H9 (cell line): ENCODE measurements around the gene TMEM187. TPM values are rescaled to one million over a fixed set of nuclear protein-coding genes. Genes with fewer than 3 reads are reported as not detected.

Experiments used
- DNase-seq: peaks from one replicate; pipeline ENCODE4 v3.0.0-alpha.2; 2017
- H2AFZ ChIP-seq: one replicate; pipeline ENCODE4 v1.6.1; 2013; ENCODE audit warnings: mild to moderate bottlenecking, low read length, control low read depth, moderate library complexity
- H2AK5ac ChIP-seq: 2 replicates; pipeline ENCODE4 v1.6.1; 2013; ENCODE audit warnings: low read length, control low read depth, mixed read lengths; ENCODE audit not compliant: insufficient read length
- H2BK120ac ChIP-seq: one replicate; pipeline ENCODE4 v1.6.1; 2013; ENCODE audit warnings: low read depth, mild to moderate bottlenecking, low read length, control low read depth, inconsistent platforms; ENCODE audit not compliant: poor library complexity, severe bottlenecking
- H2BK12ac ChIP-seq: 2 replicates; pipeline ENCODE4 v1.6.1; 2013; ENCODE audit warnings: low read length, control low read depth, mixed read lengths, low read depth; ENCODE audit not compliant: insufficient read length
- H2BK15ac ChIP-seq: 2 replicates; pipeline ENCODE4 v1.6.1; 2013; ENCODE audit warnings: low read depth, low read length, control low read depth
- H2BK20ac ChIP-seq: one replicate; pipeline ENCODE4 v1.6.1; 2013; ENCODE audit warnings: low read depth, mild to moderate bottlenecking, low read length, control low read depth, inconsistent platforms; ENCODE audit not compliant: poor library complexity, severe bottlenecking
- H2BK5ac ChIP-seq: 2 replicates; pipeline ENCODE4 v1.6.1; 2013; ENCODE audit warnings: low read length, control low read depth, mixed read lengths; ENCODE audit not compliant: insufficient read length
- H3K14ac ChIP-seq: 2 replicates; pipeline ENCODE4 v1.6.1; 2013; ENCODE audit warnings: low read length, control low read depth; ENCODE audit not compliant: insufficient read depth
- H3K18ac ChIP-seq: 2 replicates; pipeline ENCODE4 v1.6.1; 2013; ENCODE audit warnings: low read depth, mild to moderate bottlenecking, mixed read lengths, low read length, control low read depth; ENCODE audit not compliant: insufficient read length
- H3K23ac ChIP-seq: 2 replicates; pipeline ENCODE4 v1.6.1; 2013; ENCODE audit warnings: low read length, control low read depth, mixed read lengths, low read depth; ENCODE audit not compliant: insufficient read length
- H3K23me2 ChIP-seq: 2 replicates; pipeline ENCODE4 v1.6.1; 2013; ENCODE audit warnings: low read depth, mild to moderate bottlenecking, mixed read lengths, low read length, control low read depth; ENCODE audit not compliant: insufficient read length, poor library complexity, severe bottlenecking
- H3K27ac ChIP-seq: 2 replicates; pipeline ENCODE4 v1.5.1; 2013; ENCODE audit warnings: low read length, control low read depth, mixed read lengths, low read depth; ENCODE audit not compliant: insufficient read length
- H3K27me3 ChIP-seq: 2 replicates; pipeline ENCODE4 v1.6.1; 2013; ENCODE audit warnings: low read length, control low read depth, inconsistent platforms; ENCODE audit not compliant: insufficient read depth
- H3K4ac ChIP-seq: 2 replicates; pipeline ENCODE4 v1.6.1; 2013; ENCODE audit warnings: low read depth, mild to moderate bottlenecking, control low read depth, inconsistent platforms, low read length, moderate library complexity
- H3K4me1 ChIP-seq: 2 replicates; pipeline ENCODE4 v1.6.1; 2013; ENCODE audit warnings: low read length, control low read depth, inconsistent platforms; ENCODE audit not compliant: insufficient read depth
- H3K4me2 ChIP-seq: 2 replicates; pipeline ENCODE4 v1.6.1; 2013; ENCODE audit warnings: low read length, control low read depth, mixed read lengths; ENCODE audit not compliant: insufficient read length, insufficient read depth
- H3K56ac ChIP-seq: 2 replicates; pipeline ENCODE4 v1.6.1; 2013; ENCODE audit warnings: low read depth, mild to moderate bottlenecking, mixed read lengths, low read length, control low read depth; ENCODE audit not compliant: insufficient read length
- H3K79me1 ChIP-seq: 2 replicates; pipeline ENCODE4 v1.6.1; 2013; ENCODE audit warnings: low read depth, mild to moderate bottlenecking, moderate library complexity, low read length, control low read depth, inconsistent platforms; ENCODE audit not compliant: insufficient read depth, poor library complexity, severe bottlenecking
- H3K79me2 ChIP-seq: 2 replicates; pipeline ENCODE4 v1.6.1; 2013; ENCODE audit warnings: low read length, control low read depth, inconsistent platforms; ENCODE audit not compliant: insufficient read depth
- H3K9ac ChIP-seq: 2 replicates; pipeline ENCODE4 v1.6.1; 2013; ENCODE audit warnings: low read length, control low read depth, mixed read lengths; ENCODE audit not compliant: insufficient read length; ENCODE audit errors: extremely low read depth
- H3K9me3 ChIP-seq: one replicate; pipeline ENCODE4 v1.6.1; 2013; ENCODE audit warnings: low read depth, low read length, inconsistent platforms; ENCODE audit not compliant: control insufficient read depth
- H3T11ph ChIP-seq: one replicate; pipeline ENCODE4 v1.6.1; 2013; ENCODE audit warnings: mild to moderate bottlenecking, low read length, control low read depth, inconsistent platforms
- H4K20me1 ChIP-seq: one replicate; pipeline ENCODE4 v1.6.1; 2013; ENCODE audit not compliant: control insufficient read depth, insufficient read length, insufficient read depth
- H4K5ac ChIP-seq: 2 replicates; pipeline ENCODE4 v1.6.1; 2013; ENCODE audit warnings: low read depth, mild to moderate bottlenecking, mixed read lengths, low read length, control low read depth; ENCODE audit not compliant: insufficient read length
- H4K8ac ChIP-seq: replicated peaks from 2 replicates; pipeline ENCODE4 v1.6.1; 2013; ENCODE audit warnings: low read length, control low read depth, mixed read lengths, low read depth; ENCODE audit not compliant: insufficient read length
- H4K91ac ChIP-seq: 2 replicates; pipeline ENCODE4 v1.6.1; 2013; ENCODE audit warnings: low read depth, mild to moderate bottlenecking, moderate library complexity, mixed read lengths, low read length, control low read depth; ENCODE audit not compliant: insufficient read length
- H3K27ac Mint-ChIP-seq, 3 experiments: 2 replicates in 2 of 3; 3 replicates in 1 of 3; pipeline ENCODE4 v1.8.0; 2020 to 2021; ENCODE audit warnings: mixed read lengths in 3 of 3, mild to moderate bottlenecking in 1 of 3, moderate library complexity in 1 of 3
- H3K27me3 Mint-ChIP-seq: 2 replicates; pipeline ENCODE4 v1.8.0; 2021; ENCODE audit warnings: low read depth, mild to moderate bottlenecking, moderate library complexity, mixed read lengths
- H3K36me3 Mint-ChIP-seq, 3 experiments: 2 replicates in 2 of 3; 3 replicates in 1 of 3; pipeline ENCODE4 v1.8.0; 2020 to 2021; ENCODE audit warnings: low read depth in 3 of 3, mixed read lengths in 3 of 3; ENCODE audit not compliant: insufficient read depth in 1 of 3
- H3K4me1 Mint-ChIP-seq, 2 experiments: 2 replicates each; pipeline ENCODE4 v1.8.0; 2020; ENCODE audit warnings: mixed read lengths in 2 of 2
- H3K4me3 Mint-ChIP-seq, 2 experiments: 2 replicates in 1 of 2; 3 replicates in 1 of 2; pipeline ENCODE4 v1.8.0; 2020 to 2021; ENCODE audit warnings: mild to moderate bottlenecking in 2 of 2, mixed read lengths in 2 of 2, moderate library complexity in 1 of 2
- H3K9me3 Mint-ChIP-seq, 2 experiments: 2 replicates in 1 of 2; 3 replicates in 1 of 2; pipeline ENCODE4 v1.8.0; 2020; ENCODE audit warnings: mild to moderate bottlenecking in 2 of 2, mixed read lengths in 2 of 2, moderate library complexity in 1 of 2
- WGBS: extraction: QIAGEN DNeasy Blood & Tissue Kit; methylation state at CpG from one replicate; pipeline ENCODE4 v1.1.7; 2013; ENCODE audit warnings: missing lambda C conversion rate, low lambda C conversion rate, mixed read lengths; ENCODE audit not compliant: insufficient read length; ENCODE audit errors: extremely low coverage; 5-methylcytosine and 5-hydroxymethylcytosine counted together
- total RNA-seq: library from RNA; stranded (reverse); gene quantifications from 2 replicates; pipeline ENCODE4 v1.2.1, GENCODE V29; 2021
- TF ChIP-seq, protein P1 (sequence below): fragments of 200-600 bp; sonication (generic); conservative IDR thresholded peaks from 3 replicates; pipeline ENCODE4 v1.8.0; 2021; ENCODE audit warnings: antibody characterized with exemption, mild to moderate bottlenecking

Gene TMEM187
- total RNA-seq, 1 experiment from 2014 or later: 2.7 TPM

DNA sequence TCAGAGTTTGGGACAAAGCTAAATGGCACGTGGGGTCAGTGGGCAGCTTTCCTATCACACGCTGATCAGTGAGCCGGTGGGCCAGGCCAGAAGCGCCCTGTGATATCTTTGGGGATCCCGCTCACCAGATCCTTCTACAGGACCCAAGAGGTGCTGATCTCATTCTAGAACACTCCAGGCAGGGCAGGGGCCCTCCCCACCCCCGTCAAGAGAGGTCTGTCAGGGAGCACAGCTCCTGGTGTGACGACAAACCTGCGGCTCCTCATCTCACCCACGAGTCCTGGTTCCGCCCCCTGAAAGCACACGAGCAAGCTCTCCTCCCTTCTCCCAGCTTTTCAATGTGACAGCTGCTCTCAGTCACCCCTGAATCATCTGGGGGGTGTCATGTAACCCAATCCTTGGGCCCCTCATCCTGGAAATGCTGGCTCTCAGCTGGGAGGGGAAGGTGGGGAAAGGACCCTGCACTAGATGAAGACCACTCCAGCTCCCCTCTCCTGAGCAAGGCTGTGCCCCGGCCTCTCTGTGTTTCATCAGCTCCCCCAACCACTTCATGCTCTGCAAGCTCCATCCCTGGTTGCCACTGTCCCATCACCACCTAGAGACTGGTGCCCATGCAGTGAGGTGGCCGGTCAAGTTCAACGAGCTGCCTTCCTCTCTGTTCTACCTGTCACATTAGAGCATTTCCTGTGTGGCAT, 5.6 kb upstream of the TMEM187 start:
- Histone ChIP-seq H2AFZ (no peak overlapping the region), H3K23me2 (peaks cover 13% of the 10 kb centered on the region), H3K9me3 (no peaks in the 10 kb centered on the region), H3K4ac (no peak overlapping the region), H2BK12ac (no peak overlapping the region), H3K4me2 (no peak overlapping the region), H4K20me1 (no peaks in the 10 kb centered on the region), H2BK120ac (no peak overlapping the region), H2BK15ac (no peak overlapping the region), H2AK5ac (no peak overlapping the region), H3K27me3 (no peaks in the 10 kb centered on the region), H3K23ac (no peak overlapping the region), H2BK5ac (no peak overlapping the region), H3K14ac (no peak overlapping the region; the same call in 1 of the 2 replicates), H3K56ac (no peak overlapping the region), H4K8ac (no peak overlapping the region), H3K4me1 (peaks cover 4% of the 10 kb centered on the region; the same call in 1 of the 2 replicates), H2BK20ac (no peak overlapping the region), H4K91ac (no peak overlapping the region), H3K79me2 (peaks cover 50% of the 10 kb centered on the region; the same call in 1 of the 2 replicates), H3K9ac (no peak overlapping the region), H3K27ac (no peak overlapping the region), H4K5ac (no peak overlapping the region), H3K18ac (no peak overlapping the region), H3K79me1 (peaks cover 5% of the 10 kb centered on the region), H3T11ph (no peak overlapping the region)
- peaks cover 0 to 5% of the 10 kb centered on the region in 2 experiments; a peak in 2 of 5 replicates for H3K9me3 Mint-ChIP-seq
- peak overlapping the region; percentile 18 to 90 (median 38); a peak in 5 of 7 replicates for H3K27ac Mint-ChIP-seq
- no peak for DNase-seq
- peak overlapping the region; percentile 100; a peak in 4 of 5 replicates for H3K4me3 Mint-ChIP-seq
- H3K36me3 Mint-ChIP-seq: peaks cover 28 to 55% (median 36%) of the 10 kb centered on the region in 3 experiments
- peaks cover 1% of the 10 kb centered on the region; the same call in 1 of the 2 replicates for H3K27me3 Mint-ChIP-seq
- WGBS: no CpG with 5 or more reads among the region's 14 CpGs
- H3K4me1 Mint-ChIP-seq: peaks cover 29 to 38% of the 10 kb centered on the region in 2 experiments
- TF ChIP-seq, protein P1, sequence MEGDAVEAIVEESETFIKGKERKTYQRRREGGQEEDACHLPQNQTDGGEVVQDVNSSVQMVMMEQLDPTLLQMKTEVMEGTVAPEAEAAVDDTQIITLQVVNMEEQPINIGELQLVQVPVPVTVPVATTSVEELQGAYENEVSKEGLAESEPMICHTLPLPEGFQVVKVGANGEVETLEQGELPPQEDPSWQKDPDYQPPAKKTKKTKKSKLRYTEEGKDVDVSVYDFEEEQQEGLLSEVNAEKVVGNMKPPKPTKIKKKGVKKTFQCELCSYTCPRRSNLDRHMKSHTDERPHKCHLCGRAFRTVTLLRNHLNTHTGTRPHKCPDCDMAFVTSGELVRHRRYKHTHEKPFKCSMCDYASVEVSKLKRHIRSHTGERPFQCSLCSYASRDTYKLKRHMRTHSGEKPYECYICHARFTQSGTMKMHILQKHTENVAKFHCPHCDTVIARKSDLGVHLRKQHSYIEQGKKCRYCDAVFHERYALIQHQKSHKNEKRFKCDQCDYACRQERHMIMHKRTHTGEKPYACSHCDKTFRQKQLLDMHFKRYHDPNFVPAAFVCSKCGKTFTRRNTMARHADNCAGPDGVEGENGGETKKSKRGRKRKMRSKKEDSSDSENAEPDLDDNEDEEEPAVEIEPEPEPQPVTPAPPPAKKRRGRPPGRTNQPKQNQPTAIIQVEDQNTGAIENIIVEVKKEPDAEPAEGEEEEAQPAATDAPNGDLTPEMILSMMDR: no peak
